NCI-H345 (cell line): ENCODE measurements around the gene APOE.
"Not testable (repeated sequence)": the region's sequence is repeated elsewhere in the genome, so short reads cannot be mapped to it uniquely, and the experiment has no call there.

Experiments
- DNase-seq: peaks from one replicate; lab custom pipeline; 2025; lab: John Stamatoyannopoulos, UW

Gene APOE

GRCh38 chr19:44884566-44884965 lies 21.0 kb upstream of the APOE start:
- DNase-seq, result no peak

GRCh38 chr19:44886141-44886540 lies 19.5 kb upstream of the APOE start:
- no peak for DNase-seq

GRCh38 chr19:44887648-44888047 lies 17.9 kb upstream of the APOE start:
- no peak for DNase-seq

GRCh38 chr19:44888335-44888734 lies 17.3 kb upstream of the APOE start:
- DNase-seq, result not testable (repeated sequence)

GRCh38 chr19:44889830-44890365 lies 15.7 kb upstream of the APOE start:
- no peak for DNase-seq

GRCh38 chr19:44890366-44891015 lies 15.1 kb upstream of the APOE start:
- peak; percentile 100 for DNase-seq

GRCh38 chr19:44891016-44891882 lies 14.3 kb upstream of the APOE start, which contains the start of gene TOMM40:
Gene TOMM40 (plus strand): TSS chr19:44891254. CDS start chr19:44891416, 162 bp downstream.
- DNase-seq, result peak; percentile 100

GRCh38 chr19:44892932-44893331 lies 12.7 kb upstream of the APOE start:
- no peak for DNase-seq

GRCh38 chr19:44893332-44894051 lies 12.1 kb upstream of the APOE start:
- DNase-seq, result no peak

- DNase-seq, result no peak
Measured at GRCh38 chr19:44894052-44894400, 11.6 kb upstream of the APOE start.

- DNase-seq, result no peak
Measured at GRCh38 chr19:44894946-44895345, 10.7 kb upstream of the APOE start.

GRCh38 chr19:44897835-44898234 lies 7.8 kb upstream of the APOE start:
- DNase-seq, result no peak

- DNase-seq, result no peak
Measured at GRCh38 chr19:44900328-44901244, 5.0 kb upstream of the APOE start.

GRCh38 chr19:44903216-44903601 lies 2.4 kb upstream of the APOE start:
- no peak for DNase-seq

GRCh38 chr19:44903602-44904425 lies 1.8 kb upstream of the APOE start:
- DNase-seq, result peak; percentile 24

GRCh38 chr19:44904426-44904994 lies 1.1 kb upstream of the APOE start:
- no peak for DNase-seq

GRCh38 chr19:44907613-44908012 lies 2.0 kb downstream of the APOE start:
- DNase-seq, result no peak

GRCh38 chr19:44908074-44908835 lies 2.7 kb downstream of the APOE start:
- no peak for DNase-seq

GRCh38 chr19:44908836-44909261 lies 3.3 kb downstream of the APOE start:
- DNase-seq, result no peak
